H7 (cell line): ENCODE measurements around the gene GRID2. TPM values are rescaled to one million over a fixed set of nuclear protein-coding genes. Genes with fewer than 3 reads are reported as not detected.
A peak's percentile ranks its signal among the peaks of the same experiment; 100 is the strongest.

Source experiments
- DNase-seq: peaks from one replicate; pipeline ENCODE4 v3.0.0; 2012
- H3K27me3 ChIP-seq: 2 replicates; pipeline ENCODE4 v1.6.0; 2011; ENCODE audit warnings: mild to moderate bottlenecking, low read length; ENCODE audit not compliant: control insufficient read depth, insufficient read depth
- H3K36me3 ChIP-seq: replicated peaks from 2 replicates; pipeline ENCODE4 v1.5.1; 2011; ENCODE audit warnings: low read length; ENCODE audit not compliant: control insufficient read depth, insufficient read depth
- H3K4me3 ChIP-seq: 2 replicates; pipeline ENCODE4 v1.5.1; 2011; ENCODE audit warnings: low read depth, mild to moderate bottlenecking, control low read depth, low read length, moderate library complexity; ENCODE audit not compliant: insufficient read depth
- total RNA-seq: library from RNA; depleted of rRNA; stranded (reverse); fragments of >200 nt; shearing (Covaris generic); gene quantifications from 2 replicates; pipeline ENCODE4 v1.2.3, GENCODE V29; 2014

GRID2 gene
- total RNA-seq, 1 experiment from 2014 or later: 19.1 TPM

GRCh38 chr4:93746031-93746430 is 1442.3 kb downstream of the GRID2 start:
- no peak for DNase-seq
- Histone ChIP-seq H3K4me3 (no peak overlapping the region), H3K36me3 (no peaks in the 10 kb centered on the region), H3K27me3 (no peaks in the 10 kb centered on the region)

GRCh38 chr4:93747220-93747619 is 1443.5 kb downstream of the GRID2 start:
- no peak overlapping the region for H3K4me3 ChIP-seq
- H3K36me3 ChIP-seq: no peaks in the 10 kb centered on the region
- DNase-seq: no peak
- H3K27me3 ChIP-seq: no peaks in the 10 kb centered on the region

GRCh38 chr4:93748373-93749291 is 1444.9 kb downstream of the GRID2 start:
- no peaks in the 10 kb centered on the region for H3K27me3 ChIP-seq
- no peak overlapping the region for H3K4me3 ChIP-seq
- H3K36me3 ChIP-seq: no peaks in the 10 kb centered on the region
- peak; percentile 12 for DNase-seq

DNA sequence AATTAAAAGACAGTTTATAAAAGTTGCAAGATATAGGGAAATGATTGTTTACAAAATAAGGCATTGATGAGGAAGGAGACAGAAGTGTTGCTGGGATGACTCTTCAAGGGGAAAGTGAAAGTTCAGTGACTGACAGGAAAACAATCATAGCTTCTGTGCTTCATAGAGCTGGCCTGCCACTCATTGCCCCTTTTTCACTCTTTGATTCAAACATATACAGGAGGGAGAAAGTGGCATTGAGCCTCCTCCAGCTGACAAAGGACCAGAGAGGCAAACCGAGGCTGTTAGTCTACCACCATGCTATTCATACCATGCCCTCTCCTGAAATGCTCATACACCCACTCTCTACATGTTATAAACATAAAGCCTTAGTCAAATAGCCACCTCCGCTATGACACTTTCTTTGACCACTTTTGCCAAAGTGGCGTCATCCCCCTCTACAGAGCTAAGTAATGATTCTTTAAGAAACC is 1445.6 kb downstream of the GRID2 start:
- H3K4me3 ChIP-seq: no peak overlapping the region
- no peaks in the 10 kb centered on the region for H3K27me3 ChIP-seq
- DNase-seq: no peak
- H3K36me3 ChIP-seq: no peaks in the 10 kb centered on the region

DNA sequence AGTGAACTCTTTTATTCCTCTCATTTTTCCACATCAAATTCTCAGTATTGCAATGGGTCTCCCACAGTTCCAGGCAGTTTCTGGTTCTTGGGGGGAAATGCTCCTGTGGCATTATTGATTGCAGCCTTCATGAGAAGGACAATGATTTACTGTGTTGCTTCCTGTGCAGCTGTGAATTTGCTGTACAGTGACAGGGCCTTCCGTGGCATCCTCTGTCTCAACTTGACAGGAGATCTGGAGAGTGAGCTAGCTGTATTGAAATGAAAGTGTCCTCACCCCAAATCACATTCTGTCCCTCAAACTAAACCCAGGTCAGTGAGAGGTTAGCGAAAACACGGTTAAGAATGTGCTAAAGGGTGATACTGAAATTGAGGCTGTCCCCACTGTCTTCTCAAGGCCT is 1447.6 kb downstream of the GRID2 start:
- H3K4me3 ChIP-seq: no peak overlapping the region
- no peak for DNase-seq
- H3K27me3 ChIP-seq: no peaks in the 10 kb centered on the region
- no peaks in the 10 kb centered on the region for H3K36me3 ChIP-seq

DNA sequence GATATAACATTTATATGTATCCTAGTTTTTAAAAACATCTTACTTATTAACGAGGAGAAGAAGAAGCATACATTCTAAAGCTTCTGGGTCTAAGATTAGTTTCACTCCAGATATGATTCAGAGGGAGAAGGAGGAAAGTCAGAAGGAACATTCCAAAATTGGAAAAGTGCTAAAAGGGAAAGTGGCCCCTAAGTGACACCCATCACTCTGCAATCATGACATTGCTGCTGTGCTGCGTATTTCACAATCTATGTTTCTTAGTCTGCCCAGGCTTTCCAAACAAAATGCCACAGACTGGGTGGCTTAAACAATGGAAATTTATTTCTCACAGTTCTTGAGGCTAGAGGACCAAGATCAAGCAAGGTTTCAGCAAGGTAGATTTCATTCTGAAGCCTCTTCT is 1452.3 kb downstream of the GRID2 start:
- no peak for DNase-seq
- no peak overlapping the region for H3K4me3 ChIP-seq
- no peaks in the 10 kb centered on the region for H3K36me3 ChIP-seq
- H3K27me3 ChIP-seq: no peaks in the 10 kb centered on the region

DNA sequence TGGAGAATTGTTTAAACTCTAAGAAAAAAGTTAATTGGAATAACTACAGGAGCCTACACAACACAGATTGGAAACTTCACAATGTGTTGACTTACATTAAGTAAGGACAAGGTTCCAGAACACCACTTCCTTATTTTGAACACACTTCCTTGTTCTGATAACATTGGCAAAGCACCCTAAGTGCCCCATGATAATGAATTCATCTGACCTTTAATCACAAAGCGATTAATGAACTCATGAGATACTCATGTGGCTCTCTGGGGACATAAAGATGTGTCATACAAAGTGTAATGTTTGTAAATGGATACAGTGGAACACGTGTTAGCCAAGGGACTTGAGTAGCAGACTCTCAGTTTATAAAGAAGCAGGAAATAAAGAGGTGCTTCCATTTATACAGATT is 1455.7 kb downstream of the GRID2 start:
- no peak for DNase-seq
- H3K4me3 ChIP-seq: no peak overlapping the region
- H3K27me3 ChIP-seq: no peaks in the 10 kb centered on the region
- no peaks in the 10 kb centered on the region for H3K36me3 ChIP-seq

DNA sequence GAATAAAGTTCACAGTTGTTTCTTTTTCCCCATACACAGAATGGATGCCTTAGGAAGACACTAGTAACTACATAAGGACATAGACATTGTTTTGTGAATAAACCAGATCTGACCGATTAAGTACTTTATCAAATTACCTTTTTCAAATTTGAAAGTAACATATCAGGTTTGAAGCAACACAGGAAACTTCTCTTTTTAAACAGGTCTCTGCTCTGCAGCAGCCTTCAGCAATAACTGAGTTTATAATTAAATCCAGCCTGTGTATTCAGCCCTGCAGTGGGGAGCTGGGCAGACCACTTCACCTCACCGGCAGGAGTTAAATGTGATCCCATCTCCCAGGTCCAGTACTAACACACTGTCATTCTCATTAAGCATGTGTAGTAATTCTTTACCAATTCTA is 1456.5 kb downstream of the GRID2 start:
- no peaks in the 10 kb centered on the region for H3K36me3 ChIP-seq
- H3K4me3 ChIP-seq: no peak overlapping the region
- no peak for DNase-seq
- no peaks in the 10 kb centered on the region for H3K27me3 ChIP-seq

DNA sequence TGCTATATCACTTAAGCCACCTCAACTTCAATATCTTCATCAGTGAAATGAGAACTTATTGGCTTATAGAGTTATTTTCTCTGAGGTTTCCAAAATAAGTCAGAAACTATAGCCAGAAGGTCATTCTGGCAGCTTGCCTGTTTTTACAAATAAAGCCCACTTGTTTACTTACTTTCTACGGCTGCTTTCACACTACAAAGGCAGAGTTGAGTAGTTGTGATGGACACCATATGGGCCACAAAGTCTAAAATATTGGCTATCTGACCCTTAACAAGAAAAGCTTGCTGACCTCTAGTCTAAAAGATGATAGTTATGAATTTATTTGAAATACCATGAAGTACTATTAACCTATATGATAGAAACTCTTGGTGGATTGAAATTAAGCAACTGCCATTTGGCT is 1457.5 kb downstream of the GRID2 start:
- no peaks in the 10 kb centered on the region for H3K36me3 ChIP-seq
- H3K27me3 ChIP-seq: no peaks in the 10 kb centered on the region
- no peak for DNase-seq

GRCh38 chr4:93764639-93765246 is 1461.0 kb downstream of the GRID2 start:
- peak; percentile 16 for DNase-seq
- Histone ChIP-seq H3K4me3 (no peak overlapping the region), H3K36me3 (no peaks in the 10 kb centered on the region), H3K27me3 (no peaks in the 10 kb centered on the region)

More for the DNA sequence above, 1457.5 kb downstream of the GRID2 start:
- H3K4me3 ChIP-seq: no peak overlapping the region

GRCh38 chr4:93767917-93768316 is 1464.2 kb downstream of the GRID2 start:
- DNase-seq: no peak

DNA sequence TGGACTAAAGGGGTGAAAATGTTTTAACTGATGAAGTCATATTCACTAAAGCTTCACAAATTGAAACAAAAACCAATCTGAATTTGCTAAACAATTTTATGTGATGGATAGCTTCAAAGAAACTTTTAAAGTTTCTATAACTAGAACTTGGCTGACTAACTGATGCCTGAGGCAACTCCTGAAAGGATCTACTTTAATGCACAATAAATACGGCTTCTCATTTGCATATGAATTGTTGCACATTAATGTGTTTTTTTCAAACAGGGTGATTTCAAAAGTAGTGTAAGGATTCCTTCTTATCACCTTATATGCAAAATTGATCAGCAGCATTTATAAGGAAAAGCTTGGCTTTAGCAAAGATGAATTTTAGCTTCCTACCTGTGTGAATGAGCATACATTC is 1466.4 kb downstream of the GRID2 start:
- no peak for DNase-seq
- Histone ChIP-seq H3K27me3 (no peaks in the 10 kb centered on the region), H3K4me3 (no peak overlapping the region), H3K36me3 (no peaks in the 10 kb centered on the region)

More at GRCh38 chr4:93767917-93768316, 1464.2 kb downstream of the GRID2 start:
- Histone ChIP-seq H3K4me3 (no peak overlapping the region), H3K27me3 (no peaks in the 10 kb centered on the region), H3K36me3 (no peaks in the 10 kb centered on the region)

DNA sequence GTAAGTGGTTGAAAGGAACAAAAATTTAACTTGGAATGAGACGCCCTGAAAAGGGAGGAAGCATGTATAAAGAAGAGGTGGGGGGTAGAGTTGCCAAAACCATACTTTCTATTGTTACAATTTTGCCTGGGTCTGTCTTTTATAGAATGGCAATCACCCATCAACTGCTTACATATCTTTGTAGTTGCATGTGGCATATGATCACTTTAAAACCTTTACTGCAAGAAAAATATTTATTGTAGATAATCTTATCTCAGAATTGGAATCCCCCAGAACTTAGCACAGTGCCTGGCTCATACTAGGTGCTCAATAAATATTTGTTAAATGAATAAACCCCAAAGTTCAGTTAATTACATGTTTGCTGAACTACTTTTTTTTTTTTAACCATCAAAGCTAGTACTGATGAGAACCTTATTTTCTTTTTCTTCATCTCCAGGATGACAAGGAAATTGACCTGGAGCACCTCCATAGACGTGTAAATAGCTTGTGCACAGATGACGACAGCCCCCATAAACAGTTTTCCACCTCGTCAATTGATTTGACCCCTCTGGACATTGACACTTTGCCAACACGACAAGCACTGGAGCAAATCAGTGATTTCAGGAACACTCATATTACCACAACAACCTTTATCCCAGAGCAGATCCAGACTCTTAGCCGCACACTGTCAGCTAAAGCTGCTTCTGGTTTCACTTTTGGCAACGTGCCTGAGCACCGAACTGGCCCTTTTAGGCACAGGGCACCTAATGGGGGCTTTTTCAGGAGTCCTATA is 1468.1 kb downstream of the GRID2 start:
- Histone ChIP-seq H3K4me3 (no peak overlapping the region), H3K36me3 (no peaks in the 10 kb centered on the region), H3K27me3 (no peaks in the 10 kb centered on the region)
- no peak for DNase-seq

DNA sequence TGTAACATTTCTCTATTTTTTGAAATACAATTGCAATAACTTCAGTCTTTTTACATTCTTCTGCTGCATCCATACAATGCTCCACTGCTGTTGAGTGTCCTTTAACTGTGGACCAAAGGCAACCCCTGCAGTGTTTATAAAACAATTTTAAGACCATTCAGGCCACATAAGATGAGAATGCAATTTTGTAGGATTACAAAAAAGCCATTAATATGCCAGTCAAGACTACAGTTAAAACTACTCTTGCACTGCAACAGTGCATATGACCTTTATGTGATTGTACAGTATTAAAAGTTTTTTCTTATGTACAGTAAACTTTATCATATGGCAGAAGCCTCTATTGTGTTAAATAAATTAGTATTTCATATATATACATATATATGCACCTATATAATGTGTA is 1469.1 kb downstream of the GRID2 start:
- Histone ChIP-seq H3K27me3 (no peaks in the 10 kb centered on the region), H3K36me3 (no peaks in the 10 kb centered on the region), H3K4me3 (no peak overlapping the region)
- DNase-seq: no peak
